ENCODE results near the gene RNF144A.
"Not testable (repeated sequence)": the region's sequence is repeated elsewhere in the genome, so short reads cannot be mapped to it uniquely, and the experiment has no call there.

The RNF144A gene

GRCh38 chr2:6932206-6932605, 15.0 kb downstream of the RNF144A start:
- in situ Hi-C loops (cut with MboI; ENCODE audit: low sequenced_read_pairs, unreplicated experiment): no loop called here
- DNase-seq (ENCODE audit: low spot score): no peak
- TF ChIP-seq CTCF (IDR thresholded peaks at IDR 0.05; ENCODE audit: borderline replicate concordance, control extremely low read depth, extremely low read depth, insufficient read depth, missing control alignments): no peak

- in situ Hi-C loops (cut with MboI; ENCODE audit: low sequenced_read_pairs, unreplicated experiment): no loop called here
- no peak for TF ChIP-seq CTCF (IDR thresholded peaks at IDR 0.05; ENCODE audit: borderline replicate concordance, control extremely low read depth, extremely low read depth, insufficient read depth, missing control alignments)
- DNase-seq (ENCODE audit: low spot score): no peak
These were observed 15.6 kb downstream of the RNF144A start for GRCh38 chr2:6932828-6933227.

- no peak for TF ChIP-seq CTCF (IDR thresholded peaks at IDR 0.05; ENCODE audit: borderline replicate concordance, control extremely low read depth, extremely low read depth, insufficient read depth, missing control alignments)
- in situ Hi-C loops (cut with MboI; ENCODE audit: low sequenced_read_pairs, unreplicated experiment): no loop called here
- no peak for DNase-seq (ENCODE audit: low spot score)
These were observed 16.7 kb downstream of the RNF144A start for GRCh38 chr2:6933911-6934310.

GRCh38 chr2:6934345-6934744, 17.1 kb downstream of the RNF144A start:
- DNase-seq (ENCODE audit: low spot score): no peak

GRCh38 chr2:6934758-6935651, 17.8 kb downstream of the RNF144A start:
- in situ Hi-C loops (cut with MboI; ENCODE audit: low sequenced_read_pairs, unreplicated experiment): no loop called here
- no peak for TF ChIP-seq CTCF (IDR thresholded peaks at IDR 0.05; ENCODE audit: borderline replicate concordance, control extremely low read depth, extremely low read depth, insufficient read depth, missing control alignments)
- DNase-seq (ENCODE audit: low spot score): no peak

More at GRCh38 chr2:6934345-6934744, 17.1 kb downstream of the RNF144A start:
- in situ Hi-C loops (cut with MboI; ENCODE audit: low sequenced_read_pairs, unreplicated experiment): no loop called here
- no peak for TF ChIP-seq CTCF (IDR thresholded peaks at IDR 0.05; ENCODE audit: borderline replicate concordance, control extremely low read depth, extremely low read depth, insufficient read depth, missing control alignments)

- in situ Hi-C loops (cut with MboI; ENCODE audit: low sequenced_read_pairs, unreplicated experiment); DNase-seq (ENCODE audit: low spot score): not testable (repeated sequence)
These were observed 18.4 kb downstream of the RNF144A start for GRCh38 chr2:6935652-6936020.

- no peak for DNase-seq (ENCODE audit: low spot score)
These were observed 19.9 kb downstream of the RNF144A start for GRCh38 chr2:6937157-6937556.

More at GRCh38 chr2:6937157-6937556, 19.9 kb downstream of the RNF144A start:
- in situ Hi-C loops (cut with MboI; ENCODE audit: low sequenced_read_pairs, unreplicated experiment): no loop called here
- TF ChIP-seq CTCF (IDR thresholded peaks at IDR 0.05; ENCODE audit: borderline replicate concordance, control extremely low read depth, extremely low read depth, insufficient read depth, missing control alignments): no peak

All from GM13976 (cell line).